Stimulated activated CD4-positive, alpha-beta T cell treated with anti-CD3 and anti-CD28 coated beads, Interleukin-4, amount 100 ng/mL, for 4 hours (primary cell): ENCODE results near the gene COPS4.
"Not testable (repeated sequence)": the region's sequence is repeated elsewhere in the genome, so short reads cannot be mapped to it uniquely, and the experiment has no call there.

Experiments used
- DNase-seq, 2 experiments: peaks; one replicate each; pipeline ENCODE4 v3.0.0-alpha.2; 2020

The COPS4 gene

DNA sequence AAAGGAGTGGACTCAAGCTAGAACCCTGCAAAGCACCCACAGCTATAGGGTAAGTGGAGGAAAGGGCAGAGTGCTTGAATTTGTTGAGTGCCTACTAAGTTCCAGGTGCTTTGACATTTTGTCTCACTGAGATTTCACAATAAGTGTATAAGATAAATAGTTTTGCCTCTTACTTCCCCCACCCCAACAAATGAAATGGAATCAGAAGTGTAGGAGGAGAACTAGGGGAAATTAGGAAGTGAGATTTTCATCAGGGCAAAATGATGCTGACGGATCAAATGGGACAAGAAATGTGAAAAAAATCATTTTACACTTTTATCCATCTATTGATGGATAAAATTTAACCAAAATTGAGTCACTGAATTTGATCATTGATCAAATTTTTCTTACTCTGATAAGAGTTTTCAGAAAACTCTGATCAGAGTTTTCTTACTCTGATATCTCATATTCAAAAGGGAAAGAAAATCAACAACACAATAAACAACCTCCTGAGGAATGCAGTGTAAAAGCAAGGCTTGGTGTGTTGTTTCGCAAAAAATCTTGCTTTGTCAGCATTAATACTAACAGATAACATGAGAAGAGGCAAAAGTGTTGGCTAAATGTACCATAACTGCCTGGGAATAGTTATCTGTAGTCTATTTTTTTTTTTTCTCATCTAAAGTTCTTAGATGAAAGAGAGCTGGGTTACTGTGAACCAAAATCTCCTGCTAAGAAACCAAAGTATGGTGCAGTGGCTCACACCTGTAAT lies 54.6 kb downstream of the COPS4 start:
- no peak for DNase-seq

DNA sequence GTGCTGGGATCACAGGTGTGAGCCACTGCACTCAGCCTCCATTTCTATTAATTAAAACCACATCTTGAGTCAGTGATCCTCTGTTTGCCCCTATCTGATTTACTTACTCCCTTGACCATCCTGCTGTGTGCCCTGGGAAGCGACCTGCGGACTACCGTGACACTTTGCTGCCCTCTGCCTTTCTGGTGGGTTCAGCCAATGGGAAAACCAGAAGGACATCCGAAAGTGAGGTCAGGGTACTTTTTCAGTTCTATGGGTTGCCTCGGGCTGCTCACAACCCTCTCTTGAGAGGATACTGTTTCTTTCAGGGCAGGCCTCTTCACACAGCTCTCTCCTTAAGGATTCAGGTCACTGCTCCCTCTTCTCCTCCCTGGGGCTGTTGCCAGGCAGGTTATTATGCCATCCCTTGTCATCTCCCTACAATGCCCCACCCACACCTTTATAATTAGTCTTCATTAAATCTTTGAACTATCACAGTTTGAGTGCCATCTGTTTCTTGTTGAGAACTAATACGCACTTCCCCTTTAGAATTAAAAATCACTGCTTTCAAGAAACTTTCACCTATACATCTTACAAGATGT lies 58.2 kb downstream of the COPS4 start:
- DNase-seq, result no peak

DNA sequence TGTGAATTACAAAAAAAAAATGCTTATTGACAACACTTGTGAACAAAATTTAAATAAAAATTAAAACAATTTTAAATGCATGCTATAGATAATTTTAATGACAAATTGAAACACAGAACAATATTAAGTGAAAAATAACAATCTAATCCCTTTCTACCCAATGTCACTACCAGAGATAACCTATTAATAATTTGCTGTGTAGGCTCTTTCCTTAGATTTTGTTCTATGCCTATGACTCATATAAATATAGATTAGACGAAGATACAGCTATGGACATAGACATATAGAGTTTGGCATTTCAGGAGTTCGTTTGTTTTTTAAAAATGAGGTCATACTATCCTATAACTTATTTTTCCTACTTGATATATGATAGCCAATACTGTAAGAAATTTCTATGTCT lies 61.4 kb downstream of the COPS4 start:
- DNase-seq, result no peak

DNA sequence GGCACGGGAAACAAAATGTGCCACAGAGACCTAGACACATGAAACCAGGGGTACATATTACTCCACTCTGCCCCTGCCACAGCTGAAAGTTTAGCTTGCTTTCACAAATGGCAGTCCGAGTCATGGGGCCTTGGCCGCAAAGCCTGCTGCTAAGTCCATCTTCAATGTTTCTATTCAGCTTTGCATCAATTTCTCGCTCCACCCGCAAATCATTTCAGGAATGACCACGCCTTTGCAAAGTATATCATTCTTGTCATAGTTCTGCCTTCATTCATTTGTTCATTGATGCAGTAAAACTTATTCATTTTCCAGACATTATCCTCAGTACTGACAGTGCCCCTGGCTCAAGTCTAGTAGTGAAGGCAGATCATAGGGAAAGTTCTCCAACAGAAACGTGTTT lies 70.0 kb downstream of the COPS4 start:
- no peak for DNase-seq

DNA sequence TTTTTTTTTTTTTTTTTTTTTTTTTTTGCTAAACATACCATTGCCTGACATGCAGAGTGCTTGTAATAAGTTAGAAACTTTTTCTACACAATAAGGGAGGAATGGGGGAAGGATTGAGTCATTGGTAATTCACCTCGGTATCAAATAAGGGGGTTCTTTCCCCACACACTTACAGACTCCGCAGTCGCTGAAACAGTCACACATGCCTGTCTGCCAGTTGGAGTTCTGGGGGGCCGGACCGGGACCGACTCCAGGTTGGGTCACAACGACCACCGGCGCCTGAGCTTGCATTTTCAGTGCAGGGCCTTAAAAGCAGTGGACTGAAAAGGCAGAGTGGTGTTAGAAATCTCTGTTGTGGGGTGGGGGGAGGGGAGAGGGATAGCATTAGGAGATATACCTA lies 72.6 kb downstream of the COPS4 start:
- DNase-seq, result peak; percentile 36 to 43

DNA sequence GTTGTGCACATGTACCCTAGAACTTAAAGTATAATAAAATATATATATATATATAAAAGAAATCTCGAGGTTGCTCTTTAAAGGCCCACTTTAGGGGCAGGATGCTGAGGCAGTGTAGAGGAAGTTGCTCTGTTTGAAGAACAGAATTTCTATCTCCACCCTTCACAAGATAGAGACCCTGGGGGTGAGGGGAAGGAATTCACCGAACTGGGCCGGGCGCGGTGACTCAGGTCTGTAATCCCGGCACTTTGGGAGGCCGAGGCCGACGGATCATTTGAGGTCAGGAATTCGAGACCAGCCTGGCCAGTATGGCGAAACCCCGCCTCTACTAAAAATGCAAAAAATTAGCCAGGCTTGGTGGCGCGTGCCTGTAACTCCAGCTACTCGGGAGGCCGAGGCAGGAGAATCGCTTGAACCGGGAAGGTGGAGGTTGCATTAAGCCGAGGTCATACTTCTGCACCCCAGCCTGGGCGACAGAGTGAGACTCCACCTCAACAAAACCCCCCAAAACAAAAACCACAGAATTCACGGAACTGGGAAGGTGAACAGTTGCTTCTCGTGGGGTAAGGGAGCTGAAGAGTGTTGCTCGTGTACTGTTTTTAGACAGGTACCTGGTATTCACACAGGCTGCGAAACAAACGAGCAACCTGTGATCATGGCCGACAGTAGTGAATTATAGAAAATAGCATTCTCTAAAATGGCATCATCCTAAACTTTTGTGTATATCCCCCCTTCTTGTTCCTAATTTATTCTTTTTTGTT lies 73.3 kb downstream of the COPS4 start:
- no peak for DNase-seq

DNA sequence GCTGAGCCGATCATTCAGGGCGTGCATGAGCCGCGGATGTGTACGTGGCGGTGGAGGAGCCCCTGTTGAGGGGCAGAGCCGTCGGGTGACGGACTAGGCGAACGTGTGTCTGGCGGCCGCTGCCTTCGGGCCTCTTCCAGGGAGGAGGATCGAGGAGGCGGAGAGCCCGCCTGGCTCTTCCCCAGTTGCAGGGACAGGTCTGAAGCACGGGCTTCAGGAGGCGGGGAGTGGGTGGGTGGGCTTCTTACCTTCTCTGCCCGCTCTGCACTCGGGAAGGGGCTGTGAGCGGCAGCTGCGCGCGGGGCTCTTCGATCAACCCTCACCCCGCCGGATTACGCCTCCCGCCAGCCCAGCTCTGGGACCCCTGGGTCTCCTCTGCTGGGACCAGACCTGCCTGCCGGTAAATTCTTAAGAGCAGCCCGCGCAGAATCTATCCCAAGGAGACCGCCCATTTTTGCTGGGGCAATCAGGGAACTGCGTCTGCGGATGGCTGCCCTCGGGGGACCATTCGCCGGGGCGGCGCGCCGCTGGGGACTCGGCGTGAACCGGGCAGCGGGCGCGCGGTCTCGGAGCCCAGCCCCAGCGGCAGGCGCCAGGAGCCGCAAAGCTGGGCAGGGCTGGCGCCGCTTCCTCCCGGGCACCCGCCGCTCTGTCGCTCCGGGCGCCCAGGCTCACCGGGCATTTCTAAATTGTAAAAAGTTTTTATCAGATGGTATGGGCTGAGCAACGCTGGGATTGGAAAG lies 74.7 kb downstream of the COPS4 start:
- DNase-seq, result peak; percentile 8 to 44

DNA sequence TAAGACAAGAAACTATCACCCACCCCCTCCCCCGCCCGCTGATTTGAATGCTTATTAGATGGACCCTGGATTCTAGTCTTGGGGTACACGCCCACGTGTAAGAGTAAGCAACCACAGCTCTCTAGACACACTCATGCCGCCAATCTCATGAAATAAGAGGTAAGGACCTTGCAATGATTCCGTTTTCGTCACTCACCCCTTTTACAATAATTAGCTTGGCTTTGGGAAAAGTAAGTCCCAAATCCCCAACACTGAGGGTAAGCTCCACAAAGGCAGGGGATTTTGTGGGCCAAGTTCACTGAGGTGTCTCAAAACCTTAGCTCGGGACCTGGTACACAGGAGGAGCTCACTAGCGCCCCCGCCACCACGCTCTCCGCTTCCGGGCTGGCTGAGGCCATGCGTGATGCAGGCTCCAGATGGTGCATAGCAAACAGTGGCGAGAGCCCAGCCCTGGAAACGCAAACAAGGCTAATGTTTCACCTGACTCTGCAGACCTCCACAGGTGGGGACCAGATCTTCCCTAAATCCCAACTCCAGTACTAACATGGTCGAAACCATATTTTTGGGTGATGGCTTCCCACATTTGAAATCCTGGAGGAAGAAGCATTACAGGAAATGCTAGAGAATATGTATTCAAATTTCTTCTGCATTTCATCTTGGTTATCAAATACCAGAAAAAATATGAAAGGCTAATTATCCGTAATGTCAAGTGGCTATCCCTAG lies 75.4 kb downstream of the COPS4 start:
- peak; percentile 87 to 88 for DNase-seq

DNA sequence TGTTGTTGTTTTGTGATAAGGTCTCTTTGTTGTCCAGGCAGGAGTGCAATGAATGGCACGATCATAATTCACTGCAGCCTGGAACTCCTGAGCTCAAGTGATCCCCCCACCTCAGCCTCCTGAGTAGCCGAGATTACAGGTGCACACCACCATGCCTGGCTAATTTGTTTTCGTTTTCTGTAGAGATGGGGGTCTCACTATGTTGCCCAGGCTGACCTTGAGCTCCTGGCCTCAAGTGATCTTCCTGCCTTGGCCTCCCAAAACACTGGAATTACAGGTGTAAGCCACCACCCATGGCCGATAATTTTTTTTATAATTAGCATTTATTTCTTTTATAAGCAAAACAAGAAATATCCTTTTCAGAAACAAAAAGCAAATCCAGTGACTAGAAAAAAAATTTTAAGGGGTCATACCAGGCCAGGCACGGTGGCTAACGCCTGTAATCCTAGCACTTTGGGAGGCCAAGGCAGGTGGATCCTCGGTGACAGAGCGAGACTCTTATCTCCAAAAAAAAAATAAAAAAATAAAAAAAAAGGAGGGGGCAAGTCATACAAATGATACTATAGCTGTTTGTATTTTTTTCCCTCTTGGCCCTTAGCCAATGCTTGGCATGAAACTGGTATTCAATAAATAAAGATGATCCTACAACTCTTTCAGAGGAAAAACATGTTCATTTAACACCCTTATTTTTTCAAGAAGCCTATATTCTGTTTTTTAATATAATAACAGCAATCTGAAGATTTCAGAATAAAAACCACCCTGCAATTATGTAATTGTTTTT lies 76.2 kb downstream of the COPS4 start:
- no peak for DNase-seq

DNA sequence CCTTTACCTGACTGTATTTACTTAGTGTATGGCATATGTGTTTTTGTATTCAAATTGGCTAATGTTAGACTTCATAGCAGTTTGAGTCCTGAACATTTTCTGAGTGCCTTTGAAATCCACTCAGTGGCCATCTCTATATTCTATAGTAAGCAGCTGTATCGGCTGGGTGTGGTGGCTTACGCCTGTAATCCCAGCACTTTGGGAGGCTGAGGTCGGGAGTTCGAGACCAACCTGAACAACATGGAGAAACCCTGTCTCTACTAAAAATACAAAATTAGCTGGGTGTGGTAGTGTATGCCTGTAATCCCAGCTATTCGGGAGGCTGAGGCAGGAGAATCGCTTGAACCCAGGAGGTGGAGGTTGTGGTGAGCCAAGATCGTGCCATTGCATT lies 76.8 kb downstream of the COPS4 start:
- not testable (repeated sequence) for DNase-seq

DNA sequence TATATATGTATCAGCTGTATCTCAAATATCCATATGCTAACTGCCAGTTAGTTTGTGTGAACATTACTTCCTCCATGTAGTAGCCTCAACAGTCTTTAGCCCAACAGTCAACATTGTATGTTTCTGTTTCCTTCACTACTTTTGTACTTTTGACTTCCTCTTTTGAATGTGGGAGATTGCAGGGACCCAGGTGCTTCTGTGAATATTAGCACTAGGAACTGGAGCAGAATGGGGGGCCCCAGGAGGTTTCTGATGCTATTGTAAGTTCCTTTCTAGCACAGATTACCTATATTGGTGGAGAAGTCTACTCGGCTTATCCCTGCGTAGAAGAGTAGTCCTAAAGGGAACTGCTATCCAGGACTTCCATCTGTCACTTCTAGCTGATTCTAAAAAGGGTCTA lies 77.2 kb downstream of the COPS4 start:
- DNase-seq, result no peak

DNA sequence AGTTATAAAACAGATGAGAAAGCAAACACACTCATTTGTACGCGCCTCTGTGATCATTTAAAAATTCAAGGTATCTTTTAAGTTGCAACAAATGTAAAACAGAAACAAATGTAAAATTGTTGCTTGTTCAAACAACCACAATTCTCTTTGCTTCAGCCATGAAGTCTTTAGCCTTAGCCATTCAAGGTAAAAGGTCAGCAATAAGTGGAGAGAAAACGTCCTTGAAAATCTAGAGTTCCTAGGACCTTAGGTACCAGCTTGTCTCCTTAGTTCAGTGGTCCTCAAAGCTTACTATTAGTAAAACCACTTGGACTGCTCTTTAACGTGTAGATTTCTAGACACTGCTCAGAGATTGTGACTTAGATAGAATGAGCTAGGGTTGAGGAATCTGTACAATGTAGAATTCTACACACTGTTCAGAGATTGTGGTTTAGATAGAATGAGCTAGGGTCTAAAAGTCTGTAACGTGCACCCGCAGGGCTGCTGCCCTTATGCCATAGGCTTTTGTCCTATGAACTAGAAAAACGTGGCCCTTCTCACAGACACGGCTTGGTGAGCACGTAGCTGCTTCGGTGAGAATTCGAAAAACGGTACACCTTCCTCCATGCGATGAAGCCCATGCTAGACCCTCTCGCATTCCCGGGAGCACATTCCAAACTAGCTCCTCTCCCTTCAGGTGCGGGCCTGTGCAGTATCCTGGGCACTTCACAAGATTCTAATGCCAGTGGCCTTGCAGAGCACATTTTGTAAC lies 77.9 kb downstream of the COPS4 start:
- peak; percentile 18 to 19 for DNase-seq

DNA sequence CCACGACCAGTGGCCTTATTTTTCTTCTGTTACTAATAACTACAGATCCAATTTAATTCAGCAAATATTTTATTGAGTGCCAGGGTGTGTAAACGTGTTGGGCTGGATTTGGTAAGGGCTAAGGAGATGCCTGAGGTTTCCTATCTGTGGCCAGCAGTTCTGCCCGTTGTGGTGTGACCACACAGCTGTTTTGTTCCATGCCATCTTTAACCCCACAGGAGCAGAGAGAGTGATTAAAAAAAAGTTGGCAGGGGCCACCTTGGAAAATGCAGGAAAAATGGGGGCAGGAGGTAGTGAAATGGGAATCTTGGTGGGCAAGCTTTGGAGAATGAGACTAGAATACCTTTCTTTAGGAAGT lies 78.4 kb downstream of the COPS4 start:
- DNase-seq, result no peak

DNA sequence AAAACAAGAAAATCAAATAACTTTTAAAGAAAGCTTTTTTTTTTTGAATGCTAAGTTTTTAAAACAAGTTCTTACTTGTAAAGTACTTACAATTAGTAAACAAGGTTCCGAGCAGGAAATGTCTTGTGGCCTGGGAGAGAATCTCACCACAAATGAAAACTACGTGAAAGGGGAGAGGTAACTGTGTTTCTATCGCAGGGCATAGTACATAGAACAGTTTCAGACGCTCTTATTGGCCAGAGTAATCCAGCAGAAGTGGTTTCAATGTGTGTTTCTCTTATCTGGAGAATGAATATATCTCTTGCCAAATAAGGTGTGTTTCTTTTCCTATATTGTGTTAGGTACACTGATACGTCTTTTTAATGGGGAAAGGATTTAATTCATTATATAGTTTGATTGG lies 79.6 kb downstream of the COPS4 start, which contains the start of gene PLAC8:
PLAC8 (minus strand) TSS at position 154 of the 400 bp plus-strand sequence. CDS start 6,808 bp downstream, outside the sequence.
- peak in 1 of 2 experiments; percentile 26 for DNase-seq

DNA sequence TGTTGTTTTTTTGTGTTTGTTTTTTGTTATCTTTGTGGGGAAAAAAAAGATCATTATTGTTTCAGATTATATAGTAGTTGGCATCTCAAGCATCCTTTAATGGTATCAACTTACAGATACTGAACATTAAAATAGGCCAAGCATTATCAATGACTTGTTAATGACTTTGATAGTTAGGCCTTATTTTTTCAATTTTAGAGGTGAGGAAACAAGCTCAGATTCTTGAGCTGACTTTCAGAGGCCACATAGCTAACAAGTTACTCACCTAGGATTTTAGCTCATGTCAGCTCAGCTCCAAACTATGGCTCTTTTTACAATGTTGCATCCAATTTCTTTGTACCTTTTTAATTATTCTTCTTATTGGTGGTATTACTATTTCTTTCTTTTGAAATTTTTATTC lies 80.0 kb downstream of the COPS4 start:
- DNase-seq, result no peak

DNA sequence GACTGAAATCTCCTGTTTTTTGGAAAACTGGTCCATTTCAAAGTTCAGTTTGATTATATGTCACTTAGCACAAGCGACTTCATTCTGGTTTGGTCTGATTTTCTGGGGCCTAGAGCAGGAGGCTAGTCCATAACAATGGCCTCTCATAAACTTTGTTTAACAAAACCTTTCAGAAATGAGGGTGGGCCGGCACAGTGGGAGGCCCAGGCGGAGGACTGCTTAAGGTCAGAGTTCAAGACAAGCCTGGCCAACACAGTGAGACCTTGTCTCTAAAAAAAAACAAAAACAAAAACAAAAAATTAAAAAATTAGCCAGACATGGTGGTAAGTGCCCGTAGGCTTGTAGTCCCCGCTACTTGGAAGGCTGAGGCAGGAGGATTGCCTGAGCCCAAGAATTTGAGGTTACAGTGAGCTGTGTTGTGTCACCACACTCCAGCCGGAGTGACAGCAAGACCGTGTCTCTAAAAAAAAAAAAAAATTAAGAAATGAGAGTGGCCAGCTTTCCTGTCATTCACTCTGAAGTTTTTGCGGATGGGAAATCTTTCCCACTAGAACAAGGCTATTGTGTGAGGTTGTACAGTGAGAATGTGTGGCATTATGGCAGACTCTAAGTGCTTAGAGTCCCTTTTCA lies 80.8 kb downstream of the COPS4 start:
- no peak for DNase-seq

DNA sequence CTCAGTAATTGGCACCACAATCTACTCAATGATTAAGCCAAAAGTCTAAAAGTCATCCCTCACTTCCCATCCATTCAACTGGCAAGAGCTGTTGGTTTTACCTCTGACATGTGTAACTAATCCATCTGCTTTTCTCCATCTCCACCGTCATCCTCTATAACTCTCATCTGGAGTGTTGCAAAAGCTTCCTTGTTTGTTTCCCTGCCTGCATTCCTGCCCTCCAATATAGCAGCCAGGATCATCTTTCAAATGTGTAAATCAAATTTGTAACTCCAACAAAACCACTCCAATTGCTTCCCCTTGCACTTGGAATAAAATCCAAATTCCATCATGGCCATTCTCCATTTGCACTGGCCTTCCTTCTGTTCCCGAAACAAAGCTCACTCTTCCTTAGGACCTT lies 83.9 kb downstream of the COPS4 start:
- no peak for DNase-seq

DNA sequence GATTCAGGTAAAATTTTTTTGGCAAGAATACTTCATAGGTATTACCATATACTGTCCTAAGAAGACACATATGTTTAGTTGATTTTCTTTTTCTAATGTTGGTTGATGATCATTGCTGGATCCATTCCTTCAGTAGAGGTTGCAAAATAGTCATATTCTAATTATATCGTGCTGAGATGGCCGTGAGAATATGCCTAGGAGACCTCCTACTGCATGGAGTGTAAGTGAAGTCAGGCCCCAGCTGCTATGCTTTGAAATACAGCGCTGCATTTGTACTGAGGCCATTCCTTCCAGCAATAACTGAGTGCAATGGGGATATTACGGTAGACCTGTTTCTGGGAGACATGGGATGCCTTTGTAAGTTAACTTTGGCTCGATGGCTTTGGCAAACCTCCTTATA lies 86.3 kb downstream of the COPS4 start:
- no peak for DNase-seq

DNA sequence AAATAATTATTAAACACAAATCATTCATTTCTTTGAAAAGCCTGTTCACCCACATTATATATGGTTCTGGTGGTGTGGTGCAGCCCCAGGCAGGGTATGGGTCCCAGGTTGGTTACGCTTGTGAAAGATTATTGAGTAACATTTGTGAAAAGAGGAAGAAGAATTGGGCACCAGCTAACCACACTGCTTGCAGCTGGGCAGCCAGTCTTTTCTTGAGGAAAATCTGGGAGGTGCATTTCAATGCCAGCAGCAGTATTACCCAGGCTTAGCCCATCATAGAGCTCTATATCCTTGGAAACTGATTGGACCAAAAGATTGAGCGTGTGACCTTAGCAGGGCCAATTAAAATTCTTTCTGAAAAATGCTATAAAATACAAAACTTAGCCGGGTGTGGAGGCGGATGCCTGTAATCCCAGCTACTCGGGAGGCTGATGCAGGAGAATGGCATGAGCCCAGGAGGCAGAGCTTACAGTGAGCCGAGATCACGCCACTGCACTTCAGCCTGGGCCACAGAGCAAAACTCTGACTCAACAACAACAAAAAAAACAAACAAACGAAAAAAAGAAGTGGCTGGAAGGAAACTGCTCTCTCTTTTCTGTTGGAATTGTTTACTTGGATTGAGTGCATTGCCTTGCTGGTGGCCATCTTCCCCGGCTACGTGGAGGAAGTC lies 89.3 kb downstream of the COPS4 start:
- DNase-seq, result no peak
